Natural killer cell (primary cell): Measurements from ENCODE around the gene TIMP3. TPM values are rescaled to one million over a fixed set of nuclear protein-coding genes. Genes with fewer than 3 reads are reported as not detected.

Experiments
- ATAC-seq, 3 donors: fragments of 150-1000 bp in 2 of 3; fragments of 200-7000 bp in 1 of 3; cut with Tn5 transposase; 1 replicate in 1 of 3; 2 replicates in 2 of 3; pipeline ENCODE4 v1.10.0; 2021; ENCODE audit warnings: mild to moderate bottlenecking in 2 of 3, moderate library complexity in 2 of 3
- DNase-seq, 2 donors: peaks; one replicate each; pipeline versions ENCODE4 v3.0.0 to v3.0.0-alpha.2; 2013 to 2021; ENCODE audit warnings: mixed read lengths in 1 of 2
- H3K27ac ChIP-seq: one replicate; pipeline ENCODE4 v1.5.1; 2013; ENCODE audit warnings: mild to moderate bottlenecking, low read length
- H3K27me3 ChIP-seq: one replicate; pipeline ENCODE4 v1.6.1; 2013; ENCODE audit warnings: low read length; ENCODE audit not compliant: control insufficient read depth, insufficient read depth
- H3K36me3 ChIP-seq: one replicate; pipeline ENCODE4 v1.6.1; 2013; ENCODE audit warnings: low read length; ENCODE audit not compliant: control insufficient read depth, insufficient read depth
- H3K4me1 ChIP-seq: one replicate; pipeline ENCODE4 v1.6.1; 2013; ENCODE audit warnings: low read length; ENCODE audit not compliant: control insufficient read depth, insufficient read depth
- H3K4me3 ChIP-seq: one replicate; pipeline ENCODE4 v1.5.1; 2013; ENCODE audit warnings: low read length
- H3K9me3 ChIP-seq: one replicate; pipeline ENCODE4 v1.6.1; 2013; ENCODE audit warnings: low read length; ENCODE audit not compliant: control insufficient read depth, insufficient read depth
- H3K27ac Mint-ChIP-seq, 2 donors: one replicate each; pipeline ENCODE4 v1.8.0; 2022; ENCODE audit warnings: mild to moderate bottlenecking in 2 of 2, mixed read lengths in 2 of 2, moderate library complexity in 1 of 2
- H3K27me3 Mint-ChIP-seq, 2 donors: one replicate each; pipeline ENCODE4 v1.8.0; 2022; ENCODE audit warnings: low read depth in 2 of 2, mixed read lengths in 2 of 2
- H3K36me3 Mint-ChIP-seq: one replicate; pipeline ENCODE4 v1.8.0; 2022; ENCODE audit warnings: mixed read lengths
- H3K4me1 Mint-ChIP-seq, 2 donors: one replicate each; pipeline ENCODE4 v1.8.0; 2022; ENCODE audit warnings: mixed read lengths in 2 of 2
- H3K4me3 Mint-ChIP-seq: one replicate; pipeline ENCODE4 v1.8.0; 2022; ENCODE audit warnings: mild to moderate bottlenecking, moderate library complexity, mixed read lengths
- H3K9me3 Mint-ChIP-seq, 2 donors: one replicate each; pipeline ENCODE4 v1.8.0; 2022; ENCODE audit warnings: mixed read lengths in 2 of 2
- WGBS: methylation state at CpG from one replicate; pipeline ENCODE4 v1.1.7; 2013; ENCODE audit warnings: missing lambda C conversion rate; ENCODE audit not compliant: insufficient coverage; 5-methylcytosine and 5-hydroxymethylcytosine counted together
- intact Hi-C: fragments of 100-400 bp; cut with micrococcal nuclease; formaldehyde crosslinking; loops from one replicate; pipeline ENCODE4 v1.14.2; 2022
- total RNA-seq, 4 donors: library from RNA; stranded (reverse); fragments of 120-200 nt in 1 of 4; gene quantifications; one replicate each; pipeline versions ENCODE4 v1.2.3 to v1.2.4, GENCODE V29; 2013 to 2022
- TF ChIP-seq, protein P1 (sequence below): fragments of 200-600 bp; IDR thresholded peaks from one replicate; pipeline ENCODE4 v1.8.0; 2022; ENCODE audit warnings: antibody characterized with exemption

TIMP3 gene
- total RNA-seq, 3 donors from 2014 or later (not counting 1 experiment from before 2014, with no cell fraction given): 0.12 TPM; not detected in 2

- H3K27ac Mint-ChIP-seq: no peak overlapping the region
- Histone ChIP-seq H3K9me3 (no peaks in the 10 kb centered on the region), H3K36me3 (no peaks in the 10 kb centered on the region), H3K4me1 (no peaks in the 10 kb centered on the region), H3K4me3 (no peak overlapping the region), H3K27ac (no peak overlapping the region), H3K27me3 (no peaks in the 10 kb centered on the region)
- H3K27me3 Mint-ChIP-seq: no peaks in the 10 kb centered on the region
- TF ChIP-seq, protein P1, sequence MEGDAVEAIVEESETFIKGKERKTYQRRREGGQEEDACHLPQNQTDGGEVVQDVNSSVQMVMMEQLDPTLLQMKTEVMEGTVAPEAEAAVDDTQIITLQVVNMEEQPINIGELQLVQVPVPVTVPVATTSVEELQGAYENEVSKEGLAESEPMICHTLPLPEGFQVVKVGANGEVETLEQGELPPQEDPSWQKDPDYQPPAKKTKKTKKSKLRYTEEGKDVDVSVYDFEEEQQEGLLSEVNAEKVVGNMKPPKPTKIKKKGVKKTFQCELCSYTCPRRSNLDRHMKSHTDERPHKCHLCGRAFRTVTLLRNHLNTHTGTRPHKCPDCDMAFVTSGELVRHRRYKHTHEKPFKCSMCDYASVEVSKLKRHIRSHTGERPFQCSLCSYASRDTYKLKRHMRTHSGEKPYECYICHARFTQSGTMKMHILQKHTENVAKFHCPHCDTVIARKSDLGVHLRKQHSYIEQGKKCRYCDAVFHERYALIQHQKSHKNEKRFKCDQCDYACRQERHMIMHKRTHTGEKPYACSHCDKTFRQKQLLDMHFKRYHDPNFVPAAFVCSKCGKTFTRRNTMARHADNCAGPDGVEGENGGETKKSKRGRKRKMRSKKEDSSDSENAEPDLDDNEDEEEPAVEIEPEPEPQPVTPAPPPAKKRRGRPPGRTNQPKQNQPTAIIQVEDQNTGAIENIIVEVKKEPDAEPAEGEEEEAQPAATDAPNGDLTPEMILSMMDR: no peak
- no peaks in the 10 kb centered on the region for H3K9me3 Mint-ChIP-seq
- no peak overlapping the region for H3K4me3 Mint-ChIP-seq
- peaks cover 0 to 4% of the 10 kb centered on the region in 2 donors for H3K4me1 Mint-ChIP-seq
- intact Hi-C loops: no loop called here
- no peak for DNase-seq
- WGBS: 77% methylated on average over 2 of the region's 2 CpGs
- no peak for ATAC-seq
- H3K36me3 Mint-ChIP-seq: no peaks in the 10 kb centered on the region
These were observed 29.5 kb downstream of the TIMP3 start for GRCh38 chr22:32830957-32831356.

DNA sequence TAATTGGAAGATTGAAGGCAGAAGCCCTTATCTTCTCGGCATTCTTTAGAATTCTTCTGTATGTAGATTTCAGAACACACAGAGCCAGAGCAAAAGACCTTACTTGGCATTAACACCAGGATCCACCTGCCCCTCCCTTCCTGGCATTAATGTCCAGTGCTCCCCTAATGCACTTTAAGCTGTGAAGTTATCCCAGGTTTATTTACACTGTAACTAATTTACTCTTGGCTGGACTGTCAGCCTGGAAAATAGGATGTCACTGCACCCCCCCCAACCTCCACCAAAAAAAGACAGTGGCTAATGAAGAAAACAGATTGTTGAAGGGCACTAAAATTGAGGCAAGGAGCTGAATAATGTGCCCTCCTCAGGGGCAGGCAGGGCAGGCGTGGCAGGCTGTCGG, 30.1 kb downstream of the TIMP3 start:
- H3K27me3 ChIP-seq: no peaks in the 10 kb centered on the region
- TF ChIP-seq, protein P1: no peak
- H3K4me1 Mint-ChIP-seq: peaks cover 0 to 4% of the 10 kb centered on the region in 2 donors
- no peaks in the 10 kb centered on the region for H3K9me3 Mint-ChIP-seq
- ATAC-seq: no peak
- no peaks in the 10 kb centered on the region for H3K27me3 Mint-ChIP-seq
- H3K36me3 ChIP-seq: no peaks in the 10 kb centered on the region
- 93% methylated on average over 3 of the region's 3 CpGs for WGBS
- no peak for DNase-seq
- no peaks in the 10 kb centered on the region for H3K9me3 ChIP-seq
- no peaks in the 10 kb centered on the region for H3K36me3 Mint-ChIP-seq
- no peak overlapping the region for H3K4me3 ChIP-seq
- H3K27ac Mint-ChIP-seq: no peak overlapping the region
- H3K4me1 ChIP-seq: no peaks in the 10 kb centered on the region
- intact Hi-C loops: no loop called here
- no peak overlapping the region for H3K27ac ChIP-seq
- no peak overlapping the region for H3K4me3 Mint-ChIP-seq

- H3K4me1 Mint-ChIP-seq: peaks cover 0 to 4% of the 10 kb centered on the region in 2 donors
- Histone ChIP-seq H3K27me3 (no peaks in the 10 kb centered on the region), H3K9me3 (no peaks in the 10 kb centered on the region), H3K4me1 (no peaks in the 10 kb centered on the region), H3K36me3 (no peaks in the 10 kb centered on the region), H3K4me3 (no peak overlapping the region), H3K27ac (no peak overlapping the region)
- 5% methylated on average over 3 of the region's 4 CpGs for WGBS
- ATAC-seq: no peak
- H3K4me3 Mint-ChIP-seq: no peak overlapping the region
- TF ChIP-seq, protein P1: no peak
- H3K27me3 Mint-ChIP-seq: no peaks in the 10 kb centered on the region
- H3K9me3 Mint-ChIP-seq: no peaks in the 10 kb centered on the region
- intact Hi-C loops: no loop called here
- no peak for DNase-seq
- no peak overlapping the region for H3K27ac Mint-ChIP-seq
- no peaks in the 10 kb centered on the region for H3K36me3 Mint-ChIP-seq
These were observed 30.7 kb downstream of the TIMP3 start for GRCh38 chr22:32832174-32832573.
